ENCODE measurements around the gene RPL19.
"Not testable (repeated sequence)": the region's sequence is repeated elsewhere in the genome, so short reads cannot be mapped to it uniquely, and the experiment has no call there.

The RPL19 gene

DNA sequence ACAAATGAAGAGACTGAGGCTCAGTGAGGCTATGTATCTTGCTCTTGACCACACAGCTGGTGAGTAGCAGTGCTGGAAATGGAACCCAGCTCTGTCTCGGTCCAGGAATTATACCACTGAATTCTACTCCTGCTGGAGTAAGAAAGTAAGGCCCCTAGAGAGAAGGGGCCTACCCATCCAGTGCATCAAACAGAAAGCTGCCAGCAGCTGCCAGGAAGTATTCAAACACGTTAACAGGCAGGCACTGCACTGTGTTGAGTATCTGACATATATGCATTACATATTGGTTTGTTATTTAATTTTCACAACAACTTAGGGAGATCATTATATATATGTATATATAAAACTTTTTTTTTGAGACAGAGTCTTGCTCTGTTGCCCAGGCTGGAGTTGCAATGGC, 38.1 kb upstream of the RPL19 start:
- no peak for FAIRE-seq
- no peak for TF ChIP-seq POLR2A (IDR thresholded peaks at IDR 0.05; ENCODE audit: low read depth, low read length)
- no peak for TF ChIP-seq TAF1 (IDR thresholded peaks at IDR 0.05; ENCODE audit: low read depth, low read length)
- TF ChIP-seq POU2F2 (IDR thresholded peaks at IDR 0.05; ENCODE audit: low read depth, low read length): no peak
- TF ChIP-seq PAX5 (IDR thresholded peaks at IDR 0.05; ENCODE audit: insufficient read depth, low read length, severe bottlenecking): no peak
- TF ChIP-seq POLR2AphosphoS5 (IDR thresholded peaks at IDR 0.05; ENCODE audit: low read depth, low read length): no peak
- TF ChIP-seq SPI1 (IDR thresholded peaks at IDR 0.05; ENCODE audit: low read depth, low read length): no peak
- no peak for DNase-seq (ENCODE audit: insufficient read length, low spot score)

DNA sequence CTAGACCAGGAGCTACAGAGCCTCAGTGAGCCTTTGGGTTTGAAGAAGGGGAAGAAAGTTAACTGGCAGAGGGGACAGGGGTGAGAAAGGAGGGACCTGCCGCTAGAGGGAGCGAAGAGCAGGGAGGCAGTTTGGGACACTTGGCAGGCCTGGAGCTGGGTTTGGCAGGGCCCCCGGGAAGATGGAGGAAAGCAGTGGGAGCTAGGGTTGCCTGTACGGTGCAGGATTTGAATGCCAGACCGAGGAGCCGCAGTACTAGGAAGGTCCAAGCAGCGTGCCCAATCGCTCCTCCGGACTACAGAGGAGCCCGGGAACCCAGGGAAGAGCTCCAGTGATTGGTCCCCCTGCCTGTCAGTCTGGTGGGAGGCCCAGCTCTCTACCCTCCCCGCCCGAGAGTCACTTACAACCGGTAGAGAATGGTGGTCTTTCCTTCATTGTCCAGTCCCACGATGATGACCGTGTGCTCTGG, 35.4 kb upstream of the RPL19 start:
- peak; percentile 93 for DNase-seq (ENCODE audit: insufficient read length, low spot score)
- TF ChIP-seq POLR2AphosphoS5 (IDR thresholded peaks at IDR 0.05; ENCODE audit: low read depth, low read length) (no peak), TAF1 (IDR thresholded peaks at IDR 0.05; ENCODE audit: low read depth, low read length) (no peak), POLR2A (IDR thresholded peaks at IDR 0.05; ENCODE audit: low read depth, low read length) (no peak)
- FAIRE-seq: peak; percentile 92

DNA sequence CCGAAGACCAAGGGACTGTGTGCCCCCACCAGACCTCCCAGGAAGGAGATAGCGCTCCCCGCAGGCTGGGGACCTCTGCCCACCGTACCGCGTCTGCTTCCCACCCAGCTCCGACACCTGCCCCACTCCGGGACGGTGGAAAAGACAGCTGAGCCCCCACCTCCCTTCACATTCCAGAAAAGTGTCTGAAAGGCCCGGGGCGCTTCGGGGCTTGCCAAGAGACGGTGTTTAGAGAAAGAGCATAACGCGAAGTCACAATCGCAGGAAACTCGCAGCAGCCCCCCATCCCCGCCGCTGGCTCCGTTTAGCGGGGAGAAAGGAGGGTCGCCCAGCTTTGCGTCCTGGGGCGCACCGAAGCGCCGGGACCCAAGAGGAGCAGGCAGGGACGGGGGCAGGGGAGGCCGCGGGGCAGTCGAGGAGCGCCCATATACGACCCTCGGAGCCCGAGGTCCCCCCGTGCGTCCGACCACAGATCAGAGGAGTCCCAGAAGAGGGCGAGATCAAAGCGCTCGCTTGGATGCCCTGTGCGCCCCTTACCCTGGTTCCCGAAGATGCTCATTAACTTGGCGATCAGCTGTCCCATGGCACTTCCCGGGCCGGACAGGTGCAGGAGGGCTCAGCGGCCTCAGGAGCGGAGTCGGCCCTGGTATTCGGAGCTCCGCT, 34.8 kb upstream of the RPL19 start:
- no peak for TF ChIP-seq SPI1 (IDR thresholded peaks at IDR 0.05; ENCODE audit: low read depth, low read length)
- TF ChIP-seq POLR2A (IDR thresholded peaks at IDR 0.05; ENCODE audit: low read depth, low read length): no peak
- TF ChIP-seq TAF1 (IDR thresholded peaks at IDR 0.05; ENCODE audit: low read depth, low read length): no peak
- no peak for TF ChIP-seq POU2F2 (IDR thresholded peaks at IDR 0.05; ENCODE audit: low read depth, low read length)
- no peak for TF ChIP-seq PAX5 (IDR thresholded peaks at IDR 0.05; ENCODE audit: insufficient read depth, low read length, severe bottlenecking)
- TF ChIP-seq POLR2AphosphoS5 (IDR thresholded peaks at IDR 0.05; ENCODE audit: low read depth, low read length): no peak
- no peak for FAIRE-seq
- no peak for DNase-seq (ENCODE audit: insufficient read length, low spot score)

DNA sequence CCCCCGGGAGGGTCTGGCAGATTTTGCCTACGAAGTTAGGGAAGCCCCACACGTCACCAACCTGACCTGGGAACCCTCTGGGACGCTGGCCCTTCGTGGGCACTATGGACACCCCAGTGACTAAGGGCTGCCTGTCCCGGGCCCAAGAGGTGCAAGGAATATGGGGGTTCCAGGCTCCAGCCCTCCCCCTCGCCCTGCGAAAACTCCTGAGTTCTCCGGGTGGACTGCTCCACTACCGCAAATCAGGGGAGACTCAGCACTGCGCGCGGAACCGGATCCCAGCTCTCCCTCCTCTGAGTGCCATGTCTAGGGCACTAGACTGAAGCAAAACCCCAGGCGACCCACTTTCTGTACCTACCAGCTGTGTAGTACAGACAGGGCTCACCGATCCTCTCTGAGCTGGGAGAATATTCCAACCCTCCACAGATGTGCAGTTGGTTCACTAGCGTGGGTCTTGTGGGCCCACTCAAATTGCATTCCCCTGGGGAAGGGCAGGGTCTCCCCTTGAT, 34.2 kb upstream of the RPL19 start, which contains the start of gene ARL5C:
Gene ARL5C (minus strand): TSS at position 321 of the 509 bp plus-strand sequence. CDS start 401 bp downstream, outside the sequence.
- no peak for FAIRE-seq
- no peak for DNase-seq (ENCODE audit: insufficient read length, low spot score)
- TF ChIP-seq SPI1 (IDR thresholded peaks at IDR 0.05; ENCODE audit: low read depth, low read length) (no peak), POLR2AphosphoS5 (IDR thresholded peaks at IDR 0.05; ENCODE audit: low read depth, low read length) (no peak), PAX5 (IDR thresholded peaks at IDR 0.05; ENCODE audit: insufficient read depth, low read length, severe bottlenecking) (no peak), POU2F2 (IDR thresholded peaks at IDR 0.05; ENCODE audit: low read depth, low read length) (no peak), TAF1 (IDR thresholded peaks at IDR 0.05; ENCODE audit: low read depth, low read length) (no peak), POLR2A (IDR thresholded peaks at IDR 0.05; ENCODE audit: low read depth, low read length) (no peak)

DNA sequence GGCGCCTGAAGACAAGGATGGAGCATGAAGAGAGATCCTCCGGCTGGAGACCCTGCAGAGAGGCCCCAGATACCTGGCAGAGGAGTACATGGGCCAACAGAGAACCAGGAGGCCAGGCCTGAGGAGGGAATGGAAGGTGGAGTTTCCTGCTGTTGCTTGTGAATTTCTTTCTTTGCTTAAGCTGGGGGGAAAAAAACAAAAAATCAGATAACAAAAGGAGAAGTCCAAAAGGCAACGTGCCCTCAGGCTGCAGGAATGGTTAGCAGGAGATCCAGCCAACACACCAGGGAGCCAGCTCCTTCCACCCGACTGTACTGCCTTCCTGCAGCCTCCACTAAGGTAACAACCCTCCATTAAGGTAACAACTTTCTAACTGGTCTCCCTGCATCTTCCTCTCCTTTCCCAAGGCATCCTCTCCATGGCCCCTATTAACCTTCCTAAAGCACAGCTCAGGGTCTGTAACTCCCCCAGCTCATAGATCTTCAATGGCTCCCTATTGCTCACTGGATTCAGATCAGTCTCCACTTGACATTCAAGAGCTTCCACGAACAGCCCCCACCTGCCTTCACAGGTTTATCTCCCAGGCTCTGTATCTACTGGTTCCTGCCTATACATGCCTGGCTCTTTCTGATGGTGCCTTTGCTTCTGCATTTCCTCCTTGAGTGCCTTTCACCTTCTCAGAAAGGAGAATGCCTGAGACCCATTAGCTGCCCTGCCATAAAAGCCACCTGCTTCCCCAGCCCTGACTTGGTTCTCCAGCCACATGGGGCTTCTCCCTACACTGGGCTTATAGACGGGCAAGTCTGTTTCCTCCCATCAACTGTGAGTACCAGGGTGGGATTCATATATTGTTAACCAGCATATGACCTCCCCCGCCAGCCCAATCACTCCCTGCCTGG, 33.4 kb upstream of the RPL19 start:
- TF ChIP-seq POU2F2 (IDR thresholded peaks at IDR 0.05; ENCODE audit: low read depth, low read length): no peak
- no peak for TF ChIP-seq SPI1 (IDR thresholded peaks at IDR 0.05; ENCODE audit: low read depth, low read length)
- no peak for TF ChIP-seq POLR2A (IDR thresholded peaks at IDR 0.05; ENCODE audit: low read depth, low read length)
- TF ChIP-seq PAX5 (IDR thresholded peaks at IDR 0.05; ENCODE audit: insufficient read depth, low read length, severe bottlenecking): no peak
- TF ChIP-seq POLR2AphosphoS5 (IDR thresholded peaks at IDR 0.05; ENCODE audit: low read depth, low read length): no peak
- no peak for TF ChIP-seq TAF1 (IDR thresholded peaks at IDR 0.05; ENCODE audit: low read depth, low read length)
- peak; percentile 13 for FAIRE-seq
- no peak for DNase-seq (ENCODE audit: insufficient read length, low spot score)

DNA sequence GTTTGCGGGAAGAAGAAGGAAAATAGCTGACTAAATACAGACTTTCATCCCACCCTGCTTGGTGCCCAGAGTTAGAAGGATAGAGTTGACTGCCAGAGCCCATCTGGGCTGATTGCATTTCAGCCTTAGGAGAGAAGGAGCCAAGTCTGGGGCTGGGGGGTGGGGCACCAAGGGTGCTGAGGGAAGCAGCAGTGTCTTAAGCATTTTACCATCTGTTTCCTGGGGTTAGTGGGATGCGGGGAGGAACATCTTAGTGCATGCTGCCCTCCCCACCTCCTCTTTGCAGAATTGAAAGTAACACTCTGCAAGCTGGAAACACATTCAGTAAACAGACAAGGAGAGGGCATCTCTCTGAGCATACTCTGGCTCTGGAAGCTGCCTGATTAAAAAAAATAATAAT, 32.6 kb upstream of the RPL19 start:
- TF ChIP-seq POLR2A (IDR thresholded peaks at IDR 0.05; ENCODE audit: low read depth, low read length) (no peak), SPI1 (IDR thresholded peaks at IDR 0.05; ENCODE audit: low read depth, low read length) (peak; percentile 16; the same call in 1 of the 2 replicates)
- DNase-seq (ENCODE audit: insufficient read length, low spot score) (no peak), FAIRE-seq (peak; percentile 66)

DNA sequence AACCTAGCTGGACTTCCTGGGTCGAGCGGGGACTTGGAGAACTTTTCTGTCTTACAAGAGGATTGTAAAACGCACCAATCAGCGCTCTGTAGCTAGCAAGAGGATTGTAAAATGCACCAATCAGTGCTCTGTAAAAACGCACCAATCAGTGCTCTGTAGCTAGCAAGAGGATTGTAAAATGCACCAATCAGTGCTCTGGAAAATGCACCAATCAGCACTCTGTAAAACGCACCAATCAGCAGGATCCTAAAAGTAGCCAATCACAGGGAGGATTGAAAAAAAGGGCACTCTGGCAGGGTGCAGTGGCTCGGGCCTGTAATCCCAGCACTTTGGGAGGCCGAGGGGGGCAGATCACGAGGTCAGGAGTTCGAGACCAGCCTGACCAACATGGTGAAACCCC, 31.6 kb upstream of the RPL19 start:
- DNase-seq (ENCODE audit: insufficient read length, low spot score); FAIRE-seq: not testable (repeated sequence)

DNA sequence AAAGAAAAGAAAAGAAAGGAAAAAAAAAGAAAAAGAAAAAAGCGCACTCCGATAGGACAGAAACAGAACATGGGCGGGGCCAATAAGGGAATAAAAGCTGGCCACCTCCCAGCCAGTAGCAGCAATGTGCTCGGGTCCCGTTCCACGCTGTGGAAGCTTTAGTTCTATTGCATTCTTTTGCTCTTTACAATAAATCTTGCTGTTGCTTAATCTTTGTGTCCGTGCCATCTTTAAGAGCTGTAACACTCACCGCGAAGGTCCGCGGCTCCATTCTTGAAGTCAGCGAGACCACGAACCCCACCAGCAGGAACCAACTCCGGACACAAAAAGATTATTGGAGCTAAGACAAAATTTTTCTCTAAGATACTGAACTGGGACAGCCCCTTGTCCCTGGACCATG, 31.0 kb upstream of the RPL19 start:
- FAIRE-seq (no peak), DNase-seq (ENCODE audit: insufficient read length, low spot score) (no peak)
- TF ChIP-seq PAX5 (IDR thresholded peaks at IDR 0.05; ENCODE audit: insufficient read depth, low read length, severe bottlenecking): no peak
- no peak for TF ChIP-seq SPI1 (IDR thresholded peaks at IDR 0.05; ENCODE audit: low read depth, low read length)
- no peak for TF ChIP-seq POU2F2 (IDR thresholded peaks at IDR 0.05; ENCODE audit: low read depth, low read length)
- no peak for TF ChIP-seq POLR2AphosphoS5 (IDR thresholded peaks at IDR 0.05; ENCODE audit: low read depth, low read length)
- no peak for TF ChIP-seq TAF1 (IDR thresholded peaks at IDR 0.05; ENCODE audit: low read depth, low read length)
- no peak for TF ChIP-seq POLR2A (IDR thresholded peaks at IDR 0.05; ENCODE audit: low read depth, low read length)

DNA sequence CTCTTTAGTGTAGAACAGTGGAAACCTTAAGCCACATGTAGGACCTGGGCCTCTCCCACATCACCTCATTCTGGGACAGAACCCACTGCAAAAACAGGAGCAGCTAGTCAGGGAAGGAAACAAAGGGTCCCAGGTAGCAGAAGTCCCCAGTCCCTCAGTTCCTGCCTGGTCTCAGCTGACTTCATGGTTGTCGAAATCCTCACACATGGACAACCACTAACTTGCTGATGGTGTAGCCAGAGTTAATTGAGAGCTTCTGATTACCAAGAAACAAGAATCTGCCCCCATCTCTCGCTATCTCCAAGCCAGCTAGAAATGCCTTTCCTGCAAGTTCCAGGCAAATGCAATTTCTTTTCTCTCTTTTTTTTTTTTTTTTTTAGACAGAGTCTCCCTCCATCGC, 30.6 kb upstream of the RPL19 start:
- TF ChIP-seq POLR2A (IDR thresholded peaks at IDR 0.05; ENCODE audit: low read depth, low read length): no peak
- no peak for TF ChIP-seq TAF1 (IDR thresholded peaks at IDR 0.05; ENCODE audit: low read depth, low read length)
- no peak for TF ChIP-seq PAX5 (IDR thresholded peaks at IDR 0.05; ENCODE audit: insufficient read depth, low read length, severe bottlenecking)
- TF ChIP-seq SPI1 (IDR thresholded peaks at IDR 0.05; ENCODE audit: low read depth, low read length): no peak
- TF ChIP-seq POLR2AphosphoS5 (IDR thresholded peaks at IDR 0.05; ENCODE audit: low read depth, low read length): no peak
- no peak for TF ChIP-seq POU2F2 (IDR thresholded peaks at IDR 0.05; ENCODE audit: low read depth, low read length)
- DNase-seq (ENCODE audit: insufficient read length, low spot score) (no peak), FAIRE-seq (no peak)

Data from GM12891 (cell line).